HG03565 (cell line): ENCODE measurements around the gene MSMP.

Experiments used
- ATAC-seq: cut with Tn5 transposase; IDR thresholded peaks from one replicate; pipeline ENCODE4 v1.9.1; 2021; ENCODE audit warnings: mild to moderate bottlenecking, moderate library complexity; ENCODE audit not compliant: unreplicated experiment

Gene MSMP

GRCh38 chr9:35725362-35725761 is 28.7 kb downstream of the MSMP start:
- no peak for ATAC-seq

GRCh38 chr9:35723908-35724307 is 30.2 kb downstream of the MSMP start:
- no peak for ATAC-seq

GRCh38 chr9:35723426-35723825 is 30.6 kb downstream of the MSMP start:
- no peak for ATAC-seq

- no peak for ATAC-seq
Measured at GRCh38 chr9:35719546-35719945, 34.5 kb downstream of the MSMP start.

GRCh38 chr9:35718721-35719511 is 35.2 kb downstream of the MSMP start:
- no peak for ATAC-seq

- ATAC-seq: no peak
Measured at GRCh38 chr9:35717132-35717870, 36.8 kb downstream of the MSMP start.

GRCh38 chr9:35716230-35716629 is 37.8 kb downstream of the MSMP start:
- ATAC-seq: no peak

- ATAC-seq: no peak
Measured at GRCh38 chr9:35714579-35715252, 39.4 kb downstream of the MSMP start.

GRCh38 chr9:35714123-35714522 is 40.0 kb downstream of the MSMP start:
- ATAC-seq: no peak

GRCh38 chr9:35713578-35713977 is 40.5 kb downstream of the MSMP start:
- no peak for ATAC-seq

- ATAC-seq: no peak
Measured at GRCh38 chr9:35712762-35713400, 41.2 kb downstream of the MSMP start.

- no peak for ATAC-seq
Measured at GRCh38 chr9:35711501-35712428, 42.3 kb downstream of the MSMP start.

- ATAC-seq: no peak
Measured at GRCh38 chr9:35710818-35711500, 43.1 kb downstream of the MSMP start.

GRCh38 chr9:35708146-35708545 is 45.9 kb downstream of the MSMP start:
- ATAC-seq: no peak

- no peak for ATAC-seq
Measured at GRCh38 chr9:35706951-35707350, 47.1 kb downstream of the MSMP start.

GRCh38 chr9:35705836-35706430 is 48.1 kb downstream of the MSMP start:
- no peak for ATAC-seq

GRCh38 chr9:35705372-35705771 is 48.7 kb downstream of the MSMP start:
- ATAC-seq: no peak

GRCh38 chr9:35703906-35704672 is 50.0 kb downstream of the MSMP start:
- no peak for ATAC-seq
